ENCODE measurements around the gene KIF1B.
"Not testable (repeated sequence)": the region's sequence is repeated elsewhere in the genome, so short reads cannot be mapped to it uniquely, and the experiment has no call there.

The KIF1B gene

GRCh38 chr1:10236405-10237156 lies 26.2 kb downstream of the KIF1B start:
- no peak for DNase-seq (ENCODE audit: low spot score)

GRCh38 chr1:10237157-10237539 lies 26.8 kb downstream of the KIF1B start:
- no peak for DNase-seq (ENCODE audit: low spot score)

GRCh38 chr1:10242135-10242534 lies 31.8 kb downstream of the KIF1B start:
- DNase-seq (ENCODE audit: low spot score), result no peak

GRCh38 chr1:10242811-10243210 lies 32.4 kb downstream of the KIF1B start:
- DNase-seq (ENCODE audit: low spot score), result no peak

- no peak for DNase-seq (ENCODE audit: low spot score)
Measured at GRCh38 chr1:10245674-10246073, 35.3 kb downstream of the KIF1B start.

GRCh38 chr1:10249808-10250457 lies 39.6 kb downstream of the KIF1B start:
- no peak for DNase-seq (ENCODE audit: low spot score)

- peak; percentile 14 for DNase-seq (ENCODE audit: low spot score)
Measured at GRCh38 chr1:10250663-10251062, 40.3 kb downstream of the KIF1B start.

- DNase-seq (ENCODE audit: low spot score), result not testable (repeated sequence)
Measured at GRCh38 chr1:10251325-10252108, 41.1 kb downstream of the KIF1B start.

GRCh38 chr1:10252508-10252907 lies 42.1 kb downstream of the KIF1B start:
- no peak for DNase-seq (ENCODE audit: low spot score)

- no peak for DNase-seq (ENCODE audit: low spot score)
Measured at GRCh38 chr1:10253149-10253548, 42.8 kb downstream of the KIF1B start.

- DNase-seq (ENCODE audit: low spot score), result peak; percentile 68
Measured at GRCh38 chr1:10253755-10254154, 43.4 kb downstream of the KIF1B start.

- no peak for DNase-seq (ENCODE audit: low spot score)
Measured at GRCh38 chr1:10257851-10258250, 47.5 kb downstream of the KIF1B start.

- not testable (repeated sequence) for DNase-seq (ENCODE audit: low spot score)
Measured at GRCh38 chr1:10259547-10259946, 49.2 kb downstream of the KIF1B start.

- DNase-seq (ENCODE audit: low spot score), result no peak
Measured at GRCh38 chr1:10263450-10264082, 53.2 kb downstream of the KIF1B start.

GRCh38 chr1:10265027-10265426 lies 54.7 kb downstream of the KIF1B start:
- no peak for DNase-seq (ENCODE audit: low spot score)

GRCh38 chr1:10265900-10266299 lies 55.5 kb downstream of the KIF1B start:
- no peak for DNase-seq (ENCODE audit: low spot score)

- no peak for DNase-seq (ENCODE audit: low spot score)
Measured at GRCh38 chr1:10267319-10267718, 56.9 kb downstream of the KIF1B start.

- DNase-seq (ENCODE audit: low spot score), result no peak
Measured at GRCh38 chr1:10267921-10268320, 57.6 kb downstream of the KIF1B start.

GRCh38 chr1:10271090-10271489 lies 60.7 kb downstream of the KIF1B start:
- DNase-seq (ENCODE audit: low spot score), result no peak

- no peak for DNase-seq (ENCODE audit: low spot score)
Measured at GRCh38 chr1:10271869-10272268, 61.5 kb downstream of the KIF1B start.

- DNase-seq (ENCODE audit: low spot score), result no peak
Measured at GRCh38 chr1:10272274-10272673, 61.9 kb downstream of the KIF1B start.

GRCh38 chr1:10278880-10279279 lies 68.5 kb downstream of the KIF1B start:
- no peak for DNase-seq (ENCODE audit: low spot score)

All from Ammon's horn (tissue), 1 donor.